Measurements from ENCODE around the gene NR1H4.
"Not testable (repeated sequence)": the region's sequence is repeated elsewhere in the genome, so short reads cannot be mapped to it uniquely, and the experiment has no call there.

Gene NR1H4

GRCh38 chr12:100473716-100474150, at the start of gene NR1H4:
NR1H4 (plus strand) TSS chr12:100473866; CDS start chr12:100493324, 19,458 bp downstream.
- DNase-seq, result no peak

DNA sequence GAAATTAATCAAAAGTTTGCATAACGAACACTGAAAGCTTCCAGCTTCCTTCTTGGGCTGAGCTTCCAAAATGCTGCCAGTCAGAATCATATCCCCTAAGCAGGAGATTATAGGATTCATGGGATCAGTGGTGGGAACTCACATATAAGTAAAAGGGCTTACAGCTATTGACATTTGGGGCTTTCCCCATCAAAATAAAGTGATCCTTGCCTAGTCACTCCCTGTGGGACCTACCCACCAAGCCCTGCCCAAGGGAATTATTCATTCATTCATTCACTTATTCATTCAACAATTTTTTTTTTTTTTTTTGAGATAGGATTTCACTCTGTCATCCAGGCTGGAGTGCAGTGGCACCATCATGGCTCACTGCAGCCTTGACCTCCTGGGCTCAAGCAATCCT, 47.5 kb upstream of the NR1H4 start:
- no peak for DNase-seq

DNA sequence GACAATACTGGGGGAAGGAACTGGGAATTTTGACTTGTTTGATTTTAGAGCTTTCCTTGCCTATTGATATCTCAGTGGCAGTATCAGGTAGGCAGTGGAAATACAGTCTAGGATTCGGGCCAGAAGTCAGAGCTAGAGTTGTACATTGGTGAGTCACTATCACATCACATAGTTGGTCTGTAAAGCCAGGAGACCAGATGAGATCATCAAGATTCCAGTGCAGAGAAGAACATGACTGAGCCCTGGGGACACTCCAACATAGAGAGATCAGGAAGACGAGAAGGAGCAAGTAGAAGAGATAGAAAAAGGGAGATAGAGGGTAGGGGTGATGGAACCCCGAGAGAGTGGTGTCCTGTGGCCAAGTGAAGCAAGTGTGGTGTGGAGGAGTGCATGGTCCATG, 46.6 kb upstream of the NR1H4 start:
- DNase-seq, result no peak

DNA sequence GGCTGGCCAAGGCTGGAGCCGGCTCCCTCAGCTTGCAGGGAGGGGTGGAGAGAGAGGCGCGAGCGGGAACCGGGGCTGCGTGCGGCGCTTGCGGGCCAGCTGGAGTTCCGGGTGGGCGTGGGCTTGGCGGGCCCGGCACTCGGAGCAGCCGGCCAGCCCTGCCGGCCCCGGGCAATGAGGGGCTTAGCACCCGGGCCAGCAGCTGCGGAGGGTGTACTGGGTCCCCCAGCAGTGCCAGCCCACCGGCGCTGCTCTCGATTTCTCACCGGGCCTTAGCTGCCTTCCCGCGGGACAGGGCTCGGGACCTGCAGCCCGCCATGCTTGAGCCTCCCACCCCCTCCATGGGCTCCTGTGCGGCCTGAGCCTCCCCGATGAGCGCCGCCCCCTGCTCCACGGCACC, 43.4 kb upstream of the NR1H4 start:
- not testable (repeated sequence) for DNase-seq

DNA sequence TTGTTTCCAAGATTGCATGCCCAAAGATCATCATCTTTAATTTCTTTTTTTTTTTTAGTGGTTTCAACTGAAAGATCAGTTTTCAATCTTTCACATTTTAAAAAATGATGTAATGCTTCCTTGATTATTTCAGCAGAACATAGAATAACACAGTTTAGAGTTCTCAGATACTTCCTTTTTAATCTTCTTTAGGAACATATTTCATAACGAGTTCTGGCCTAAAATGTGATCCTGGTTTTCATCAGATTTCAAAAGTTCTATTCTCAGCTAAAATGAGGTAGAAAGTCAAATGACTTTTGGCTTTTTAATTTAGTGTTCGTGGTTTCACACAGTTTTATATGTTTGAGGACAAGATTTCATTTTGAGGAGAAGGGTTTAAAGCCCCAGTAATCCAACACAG, 40.0 kb upstream of the NR1H4 start:
- DNase-seq, result no peak

GRCh38 chr12:100434177-100434576, 39.5 kb upstream of the NR1H4 start:
- no peak for DNase-seq

DNA sequence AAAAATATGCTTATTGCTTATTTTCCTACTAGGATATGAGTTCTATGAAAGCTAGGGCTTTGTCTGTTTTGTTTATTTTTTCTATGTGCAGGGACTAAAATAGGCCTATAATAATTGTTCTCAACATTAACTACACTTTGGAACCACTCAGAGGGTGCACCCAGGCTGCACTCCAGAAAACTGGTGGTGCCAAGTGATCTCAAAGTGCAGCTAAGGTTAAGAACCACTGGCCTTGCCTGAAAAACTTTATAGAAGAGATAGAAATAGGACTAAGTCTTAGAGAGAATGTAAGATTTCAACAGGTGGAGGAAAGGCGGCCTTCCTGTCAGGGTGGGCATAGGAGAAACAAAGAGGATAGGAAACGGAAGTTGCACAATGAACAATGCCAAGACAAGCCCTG, 37.7 kb upstream of the NR1H4 start:
- no peak for DNase-seq

DNA sequence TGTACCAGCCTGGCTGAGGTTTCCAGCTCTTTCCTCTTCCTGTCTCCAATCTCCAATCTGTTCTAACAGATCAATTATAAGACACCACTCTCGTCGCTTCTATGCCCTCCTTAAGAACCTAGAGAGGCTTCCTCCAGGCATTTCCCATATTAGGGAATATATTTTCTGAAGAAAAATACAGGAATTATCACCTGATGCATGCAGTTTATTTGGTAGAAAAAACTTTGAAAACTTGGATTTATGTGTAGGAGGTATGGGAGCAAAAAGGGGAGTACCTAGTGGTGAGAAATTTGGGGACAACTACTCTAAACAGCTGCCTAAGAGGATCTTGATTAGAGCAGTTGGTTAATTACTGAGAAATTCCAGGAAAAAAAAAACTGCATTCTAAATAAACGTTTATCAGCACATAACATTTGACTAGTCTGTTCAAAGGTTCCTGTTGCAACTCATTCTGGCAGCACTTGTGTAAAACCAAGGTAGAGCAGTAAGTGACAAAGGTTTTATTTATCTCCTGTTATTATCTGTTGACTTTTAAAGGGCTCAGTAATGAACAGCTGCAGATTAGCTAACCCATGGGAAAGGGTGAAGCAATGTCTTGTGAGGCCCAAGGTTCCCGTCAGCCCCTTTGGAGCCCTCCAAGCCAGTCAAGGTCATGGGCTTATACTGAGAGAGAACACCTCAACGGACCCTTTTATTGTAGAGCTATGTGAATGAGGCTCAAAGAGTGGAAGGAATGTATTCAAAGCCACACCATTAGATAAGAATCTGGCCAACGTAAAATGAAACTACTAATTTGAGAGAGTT, 36.4 kb upstream of the NR1H4 start:
- DNase-seq, result no peak

GRCh38 chr12:100439797-100440196, 33.9 kb upstream of the NR1H4 start:
- no peak for DNase-seq

DNA sequence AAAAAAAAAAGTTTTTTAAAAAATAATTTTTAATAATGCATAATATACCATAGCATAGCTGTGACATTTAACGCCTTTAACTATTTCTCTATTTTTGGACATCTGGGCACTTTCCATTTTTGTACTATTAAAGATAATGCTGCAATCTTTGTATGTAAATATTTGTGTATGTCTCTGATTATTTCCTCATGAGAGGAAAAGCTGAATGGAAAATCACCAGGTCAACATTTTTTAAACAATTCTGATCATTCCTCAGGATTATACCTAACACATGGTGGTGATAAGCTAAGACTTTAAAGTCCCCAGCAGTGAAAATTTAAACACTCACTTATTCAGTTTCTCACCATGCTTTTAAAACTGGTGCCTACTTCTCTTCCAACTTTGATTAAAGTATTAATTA, 31.3 kb upstream of the NR1H4 start:
- DNase-seq, result no peak

GRCh38 chr12:100443434-100443833, 30.2 kb upstream of the NR1H4 start:
- DNase-seq, result no peak

GRCh38 chr12:100445081-100445481, 28.6 kb upstream of the NR1H4 start:
- DNase-seq, result no peak

- DNase-seq, result no peak
These were observed 26.3 kb upstream of the NR1H4 start for GRCh38 chr12:100447381-100447780.

DNA sequence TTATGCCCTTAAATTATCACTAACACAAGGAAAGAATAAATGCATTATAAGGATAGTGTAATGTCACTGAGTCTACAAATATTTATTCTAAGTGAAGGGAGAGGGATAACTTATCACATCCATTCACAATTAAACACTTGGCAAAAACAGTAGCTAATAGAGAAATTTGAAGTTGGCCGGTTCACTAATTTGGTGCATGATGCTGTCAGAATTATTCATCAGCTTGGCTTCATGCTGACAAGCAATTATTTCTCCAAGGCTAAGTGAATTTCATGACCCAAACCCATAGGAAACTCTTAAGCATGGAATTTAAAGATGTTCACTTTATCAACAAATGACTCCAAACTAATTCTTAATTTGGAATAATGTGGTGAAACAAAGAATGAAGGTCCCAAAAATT, 25.0 kb upstream of the NR1H4 start:
- DNase-seq, result no peak

DNA sequence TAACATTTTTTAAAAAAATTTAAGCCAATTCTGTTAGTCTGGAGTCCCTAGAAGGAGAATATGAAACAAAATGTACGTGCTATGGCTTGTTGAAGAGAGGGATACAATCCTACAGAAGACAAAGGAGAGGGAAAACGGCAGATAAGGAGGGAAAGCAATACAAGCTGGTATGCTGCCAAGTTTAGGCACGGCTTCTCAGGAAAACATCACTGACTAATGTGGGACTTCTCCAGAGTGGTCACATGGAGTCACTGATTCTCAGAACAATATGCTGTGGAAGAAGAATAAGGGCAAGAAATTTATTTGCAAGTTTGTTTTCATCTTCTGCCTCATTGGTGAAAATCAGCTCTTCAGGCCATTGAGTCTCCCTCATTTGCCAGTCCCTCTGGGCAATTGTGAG, 22.9 kb upstream of the NR1H4 start:
- no peak for DNase-seq

DNA sequence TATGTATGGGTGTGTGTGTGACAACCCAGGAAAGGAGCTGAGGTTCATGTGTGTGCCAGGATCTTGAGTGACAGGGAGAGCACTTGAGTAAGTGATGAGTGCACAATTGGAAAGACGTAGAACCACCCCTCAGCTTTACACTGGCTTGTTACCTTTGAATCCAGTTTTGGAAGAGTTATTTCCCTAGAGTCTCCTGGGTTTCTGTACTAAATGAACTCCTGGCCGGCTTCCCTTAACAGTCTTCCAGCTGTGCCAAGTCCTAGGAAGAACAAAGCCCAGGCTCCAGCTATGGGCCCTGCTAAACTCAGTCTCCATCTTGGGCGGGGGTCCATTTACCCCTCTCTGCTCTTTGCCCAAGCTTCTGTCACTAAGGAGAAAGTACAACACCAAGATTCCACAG, 19.7 kb upstream of the NR1H4 start:
- no peak for DNase-seq

DNA sequence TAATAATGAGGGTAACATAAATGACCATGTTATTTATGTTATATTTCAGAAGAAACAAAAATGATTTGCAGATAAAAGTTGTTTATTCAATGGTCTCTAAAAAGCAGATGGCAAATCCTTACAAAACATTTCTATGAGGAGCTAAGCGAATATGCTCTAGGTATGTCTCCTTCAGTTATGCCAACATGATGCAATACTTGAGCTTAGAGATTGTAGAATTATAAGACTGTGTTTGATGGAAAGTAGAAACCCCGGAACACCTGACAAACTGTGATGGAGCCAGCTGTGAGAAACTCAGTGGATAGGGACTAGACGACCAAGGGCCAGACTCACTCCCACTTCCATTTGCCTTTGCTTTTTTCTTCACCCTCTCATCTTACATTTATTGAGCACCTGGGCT, 17.8 kb upstream of the NR1H4 start:
- DNase-seq, result no peak

GRCh38 chr12:100458191-100458590, 15.5 kb upstream of the NR1H4 start:
- DNase-seq, result no peak

- no peak for DNase-seq
These were observed 13.0 kb upstream of the NR1H4 start for GRCh38 chr12:100460702-100461101.

- no peak for DNase-seq
These were observed 12.2 kb upstream of the NR1H4 start for GRCh38 chr12:100461330-100461973.

DNA sequence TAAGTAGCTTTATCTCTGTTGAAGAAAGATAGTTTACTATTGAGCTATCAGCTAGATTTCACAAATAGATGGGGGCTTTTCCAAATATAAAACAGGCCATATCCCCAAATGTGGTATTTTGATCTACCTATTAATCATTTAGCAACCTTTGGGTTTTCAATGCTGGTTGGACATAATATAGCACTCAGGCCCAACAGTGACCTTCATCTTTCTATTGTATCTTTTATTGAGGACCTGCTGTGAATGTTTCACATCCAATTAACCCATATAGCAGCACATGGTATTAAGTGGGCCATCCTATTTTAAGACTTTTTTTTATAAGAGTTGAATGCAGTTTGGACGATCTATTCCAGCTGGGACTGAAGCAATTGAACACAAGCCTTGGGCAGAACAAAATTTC, 10.0 kb upstream of the NR1H4 start:
- DNase-seq, result no peak

DNA sequence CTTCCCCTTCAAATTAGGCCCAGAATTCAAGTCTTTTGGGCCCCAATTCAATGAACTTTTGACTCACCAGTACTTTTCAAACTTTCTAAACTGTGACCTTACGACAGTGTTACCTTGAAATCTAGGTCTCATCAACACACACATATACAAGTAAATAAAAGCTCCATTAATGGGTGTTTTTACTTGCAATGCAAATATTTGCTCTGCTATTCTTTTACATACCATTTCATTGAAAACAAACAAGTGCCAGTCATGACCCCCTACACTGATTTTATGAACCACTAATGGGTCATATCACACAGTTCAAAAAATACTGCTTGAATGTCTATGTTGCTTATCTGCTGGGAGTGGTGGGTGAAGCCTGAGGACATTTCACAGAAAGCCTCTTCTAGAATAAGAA, 9.1 kb upstream of the NR1H4 start:
- DNase-seq, result no peak

- DNase-seq, result no peak
These were observed 5.5 kb upstream of the NR1H4 start for GRCh38 chr12:100468126-100468525.

- DNase-seq, result no peak
These were observed 1.3 kb upstream of the NR1H4 start for GRCh38 chr12:100472325-100472724.

All from activated CD4-positive, alpha-beta T cell treated with anti-CD3 and anti-CD28 coated beads for 4 hours (primary cell).